MV-4-11 (cell line): ENCODE data around the gene FREY1.
A peak's percentile ranks its signal among the peaks of the same experiment; 100 is the strongest.

Source experiments
- DNase-seq: peaks from one replicate; lab custom pipeline; 2025; lab: John Stamatoyannopoulos, UW

Gene FREY1

GRCh38 chr11:45870706-45871105 is 36.4 kb downstream of the FREY1 start:
- DNase-seq = no peak

DNA sequence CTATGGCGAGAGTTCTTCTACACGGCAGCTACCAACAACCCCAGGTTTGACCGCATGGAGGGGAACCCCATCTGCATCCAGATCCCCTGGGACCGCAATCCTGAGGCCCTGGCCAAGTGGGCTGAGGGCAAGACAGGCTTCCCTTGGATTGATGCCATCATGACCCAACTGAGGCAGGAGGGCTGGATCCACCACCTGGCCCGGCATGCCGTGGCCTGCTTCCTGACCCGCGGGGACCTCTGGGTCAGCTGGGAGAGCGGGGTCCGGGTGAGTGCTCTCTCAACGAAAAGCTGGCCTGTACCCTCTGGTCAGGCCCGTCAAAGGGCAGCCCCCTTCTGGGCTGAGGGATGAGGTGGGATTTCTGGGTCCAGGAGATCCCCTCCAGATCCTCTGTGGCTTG is 37.5 kb downstream of the FREY1 start:
- DNase-seq = no peak

DNA sequence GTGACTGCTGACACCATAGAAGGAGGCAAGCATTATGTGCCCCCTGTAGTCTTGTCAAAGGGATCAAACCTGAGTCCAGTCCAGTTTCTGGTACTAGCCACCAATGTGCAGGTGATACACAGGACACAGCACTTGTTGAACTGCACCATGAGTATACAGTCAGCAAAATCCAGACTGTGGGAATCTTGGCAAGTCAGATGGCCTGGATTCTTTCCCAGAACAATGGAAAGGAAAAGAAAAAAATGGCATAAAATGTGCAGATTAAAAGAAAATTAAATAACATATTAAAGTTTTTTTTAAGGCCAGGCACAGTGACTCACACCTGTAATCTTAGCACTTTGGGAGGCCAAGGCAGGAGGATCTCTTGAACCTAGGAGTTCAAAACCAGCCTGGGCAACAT is 43.0 kb downstream of the FREY1 start:
- DNase-seq = no peak

GRCh38 chr11:45860764-45861510 is 46.1 kb downstream of the FREY1 start:
- DNase-seq = no peak

GRCh38 chr11:45860348-45860747 is 46.7 kb downstream of the FREY1 start:
- no peak for DNase-seq

GRCh38 chr11:45859661-45860140 is 47.4 kb downstream of the FREY1 start:
- no peak for DNase-seq

- DNase-seq = no peak
Observed at GRCh38 chr11:45858751-45859398, 48.2 kb downstream of the FREY1 start.

- peak; percentile 99 for DNase-seq
Observed at GRCh38 chr11:45857961-45858474, 49.1 kb downstream of the FREY1 start.
